ENCODE results near the gene ICAM4. TPM values are rescaled to one million over a fixed set of nuclear protein-coding genes. Genes with fewer than 3 reads are reported as not detected.

The ICAM4 gene
- polyA plus RNA-seq, 4 donors: 0.54 to 2.1 (median 0.58) TPM; not detected in 1

- 1 to 2% (median 2%) methylated on average over 47 to 48 of the region's 48 CpGs for WGBS, 3 donors
- Histone ChIP-seq H3K27ac (ENCODE audit: low read depth in 1 of 3, low read length in 2 of 3) (no peak overlapping the region), H3K27me3 (ENCODE audit: control insufficient read depth in 3 of 3, insufficient read depth in 3 of 3, low read length in 3 of 3) (peaks cover 4 to 73% (median 36%) of the 10 kb centered on the region in 3 donors), H3K4me3 (ENCODE audit: low read depth in 1 of 3, low read length in 3 of 3) (peak overlapping the region in 1 of 3 donors; percentile 29), H3K36me3 (ENCODE audit: control insufficient read depth in 3 of 3, insufficient read depth in 2 of 3, low read depth in 1 of 3, low read length in 3 of 3) (no peaks in the 10 kb centered on the region), H3K4me1 (ENCODE audit: control insufficient read depth in 3 of 3, insufficient read depth in 2 of 3, low read depth in 1 of 3, low read length in 2 of 3) (peaks cover 0 to 30% (median 8%) of the 10 kb centered on the region in 3 donors), H3K9me3 (ENCODE audit: control insufficient read depth in 2 of 2, insufficient read depth in 1 of 2, low read depth in 1 of 2, low read length in 1 of 2) (peaks cover 0 to 11% of the 10 kb centered on the region in 2 donors)
- FAIRE-seq (no peak), DNase-seq (peak; percentile 52 to 63)
Observed at GRCh38 chr19:10295305-10295846, 8.6 kb downstream of the ICAM4 start.

- Histone ChIP-seq H3K36me3 (ENCODE audit: control insufficient read depth in 3 of 3, insufficient read depth in 2 of 3, low read depth in 1 of 3, low read length in 3 of 3) (no peaks in the 10 kb centered on the region), H3K4me1 (ENCODE audit: control insufficient read depth in 3 of 3, insufficient read depth in 2 of 3, low read depth in 1 of 3, low read length in 2 of 3) (peaks cover 0 to 24% (median 5%) of the 10 kb centered on the region in 3 donors), H3K27me3 (ENCODE audit: control insufficient read depth in 3 of 3, insufficient read depth in 3 of 3, low read length in 3 of 3) (peaks cover 4 to 67% (median 31%) of the 10 kb centered on the region in 3 donors), H3K9me3 (ENCODE audit: control insufficient read depth in 2 of 2, insufficient read depth in 1 of 2, low read depth in 1 of 2, low read length in 1 of 2) (peaks cover 0 to 8% of the 10 kb centered on the region in 2 donors), H3K4me3 (ENCODE audit: low read depth in 1 of 3, low read length in 3 of 3) (peak overlapping the region in 1 of 3 donors; percentile 29), H3K27ac (ENCODE audit: low read depth in 1 of 3, low read length in 2 of 3) (no peak overlapping the region)
- DNase-seq: peak in 1 of 2 donors; percentile 59
- FAIRE-seq: no peak
- WGBS, 3 donors: 6 to 7% (median 6%) methylated on average over 30 to 58 of the region's 58 CpGs
Observed at GRCh38 chr19:10295847-10296591, 9.3 kb downstream of the ICAM4 start.

- Histone ChIP-seq H3K4me1 (ENCODE audit: control insufficient read depth in 3 of 3, insufficient read depth in 2 of 3, low read depth in 1 of 3, low read length in 2 of 3) (peaks cover 0 to 12% (median 5%) of the 10 kb centered on the region in 3 donors), H3K36me3 (ENCODE audit: control insufficient read depth in 3 of 3, insufficient read depth in 2 of 3, low read depth in 1 of 3, low read length in 3 of 3) (peaks cover 0 to 3% (median 0%) of the 10 kb centered on the region in 3 donors), H3K27ac (ENCODE audit: low read depth in 1 of 3, low read length in 2 of 3) (no peak overlapping the region), H3K4me3 (ENCODE audit: low read depth in 1 of 3, low read length in 3 of 3) (no peak overlapping the region), H3K27me3 (ENCODE audit: control insufficient read depth in 3 of 3, insufficient read depth in 3 of 3, low read length in 3 of 3) (peaks cover 0 to 32% (median 12%) of the 10 kb centered on the region in 3 donors), H3K9me3 (ENCODE audit: control insufficient read depth in 2 of 2, insufficient read depth in 1 of 2, low read depth in 1 of 2, low read length in 1 of 2) (peaks cover 0 to 3% of the 10 kb centered on the region in 2 donors)
- FAIRE-seq (no peak), DNase-seq (no peak)
- WGBS, 3 donors: 30 to 44% (median 32%) methylated on average over 14 of the region's 14 CpGs
Observed at GRCh38 chr19:10299545-10300458, 13.0 kb downstream of the ICAM4 start.

- no peaks in the 10 kb centered on the region for H3K9me3 ChIP-seq (ENCODE audit: control insufficient read depth in 2 of 2, insufficient read depth in 1 of 2, low read depth in 1 of 2, low read length in 1 of 2)
- H3K4me3 ChIP-seq (ENCODE audit: low read depth in 1 of 3, low read length in 3 of 3): no peak overlapping the region
- FAIRE-seq: no peak
- peaks cover 0 to 32% (median 0%) of the 10 kb centered on the region in 3 donors for H3K36me3 ChIP-seq (ENCODE audit: control insufficient read depth in 3 of 3, insufficient read depth in 2 of 3, low read depth in 1 of 3, low read length in 3 of 3)
- no peak overlapping the region for H3K27ac ChIP-seq (ENCODE audit: low read depth in 1 of 3, low read length in 2 of 3)
- no peaks in the 10 kb centered on the region for H3K4me1 ChIP-seq (ENCODE audit: control insufficient read depth in 3 of 3, insufficient read depth in 2 of 3, low read depth in 1 of 3, low read length in 2 of 3)
- WGBS, 3 donors: 76 to 82% (median 81%) methylated on average over 17 of the region's 17 CpGs
- H3K27me3 ChIP-seq (ENCODE audit: control insufficient read depth in 3 of 3, insufficient read depth in 3 of 3, low read length in 3 of 3): peaks cover 0 to 3% (median 0%) of the 10 kb centered on the region in 3 donors
- no peak for DNase-seq
Observed at GRCh38 chr19:10305139-10305806, 18.5 kb downstream of the ICAM4 start.

GRCh38 chr19:10306327-10306726 lies 19.6 kb downstream of the ICAM4 start:
- FAIRE-seq (no peak), DNase-seq (no peak)
- Histone ChIP-seq H3K4me1 (ENCODE audit: control insufficient read depth in 3 of 3, insufficient read depth in 2 of 3, low read depth in 1 of 3, low read length in 2 of 3) (no peaks in the 10 kb centered on the region), H3K36me3 (ENCODE audit: control insufficient read depth in 3 of 3, insufficient read depth in 2 of 3, low read depth in 1 of 3, low read length in 3 of 3) (peaks cover 0 to 40% (median 0%) of the 10 kb centered on the region in 3 donors), H3K27ac (ENCODE audit: low read depth in 1 of 3, low read length in 2 of 3) (no peak overlapping the region), H3K27me3 (ENCODE audit: control insufficient read depth in 3 of 3, insufficient read depth in 3 of 3, low read length in 3 of 3) (no peaks in the 10 kb centered on the region), H3K4me3 (ENCODE audit: low read depth in 1 of 3, low read length in 3 of 3) (no peak overlapping the region), H3K9me3 (ENCODE audit: control insufficient read depth in 2 of 2, insufficient read depth in 1 of 2, low read depth in 1 of 2, low read length in 1 of 2) (no peaks in the 10 kb centered on the region)
- WGBS, 3 donors: 90% methylated on average over 5 of the region's 5 CpGs

GRCh38 chr19:10309423-10309822 lies 22.7 kb downstream of the ICAM4 start, which contains the start of gene ZGLP1:
ZGLP1 (minus strand) TSS chr19:10309815.
- Histone ChIP-seq H3K36me3 (ENCODE audit: control insufficient read depth in 3 of 3, insufficient read depth in 2 of 3, low read depth in 1 of 3, low read length in 3 of 3) (peaks cover 0 to 40% (median 0%) of the 10 kb centered on the region in 3 donors), H3K27ac (ENCODE audit: low read depth in 1 of 3, low read length in 2 of 3) (no peak within 1 kb of the TSS), H3K4me3 (ENCODE audit: low read depth in 1 of 3, low read length in 3 of 3) (no peak within 1 kb of the TSS), H3K9me3 (ENCODE audit: control insufficient read depth in 2 of 2, insufficient read depth in 1 of 2, low read depth in 1 of 2, low read length in 1 of 2) (no peaks in the 10 kb centered on the region), H3K4me1 (ENCODE audit: control insufficient read depth in 3 of 3, insufficient read depth in 2 of 3, low read depth in 1 of 3, low read length in 2 of 3) (no peaks in the 10 kb centered on the region), H3K27me3 (ENCODE audit: control insufficient read depth in 3 of 3, insufficient read depth in 3 of 3, low read length in 3 of 3) (no peaks in the 10 kb centered on the region)
- WGBS, 3 donors: 93 to 96% (median 94%) methylated on average over 23 to 24 of the region's 24 CpGs
- no peak for DNase-seq
- FAIRE-seq: no peak

- WGBS, 3 donors: 1% methylated on average over 44 to 55 of the region's 55 CpGs
- Histone ChIP-seq H3K4me1 (ENCODE audit: control insufficient read depth in 3 of 3, insufficient read depth in 2 of 3, low read depth in 1 of 3, low read length in 2 of 3) (peaks cover 0 to 4% (median 0%) of the 10 kb centered on the region in 3 donors), H3K27me3 (ENCODE audit: control insufficient read depth in 3 of 3, insufficient read depth in 3 of 3, low read length in 3 of 3) (no peaks in the 10 kb centered on the region), H3K9me3 (ENCODE audit: control insufficient read depth in 2 of 2, insufficient read depth in 1 of 2, low read depth in 1 of 2, low read length in 1 of 2) (no peaks in the 10 kb centered on the region), H3K27ac (ENCODE audit: low read depth in 1 of 3, low read length in 2 of 3) (peak within 1 kb of the TSS in 1 of 3 donors; percentile 44), H3K36me3 (ENCODE audit: control insufficient read depth in 3 of 3, insufficient read depth in 2 of 3, low read depth in 1 of 3, low read length in 3 of 3) (peaks cover 8 to 53% (median 14%) of the 10 kb centered on the region in 3 donors), H3K4me3 (ENCODE audit: low read depth in 1 of 3, low read length in 3 of 3) (peak within 1 kb of the TSS; percentile 66 to 86 (median 68))
- FAIRE-seq (no peak), DNase-seq (peak; percentile 90 to 93)
Observed at GRCh38 chr19:10315335-10316214, 28.8 kb downstream of the ICAM4 start, which contains the start of gene FDX2. FDX2 (minus strand) TSS chr19:10316015; CDS start chr19:10315996, 19 bp downstream.

Data from small intestine (tissue), 7 donors.